ENCODE data around the gene ECI1.

Gene ECI1

DNA sequence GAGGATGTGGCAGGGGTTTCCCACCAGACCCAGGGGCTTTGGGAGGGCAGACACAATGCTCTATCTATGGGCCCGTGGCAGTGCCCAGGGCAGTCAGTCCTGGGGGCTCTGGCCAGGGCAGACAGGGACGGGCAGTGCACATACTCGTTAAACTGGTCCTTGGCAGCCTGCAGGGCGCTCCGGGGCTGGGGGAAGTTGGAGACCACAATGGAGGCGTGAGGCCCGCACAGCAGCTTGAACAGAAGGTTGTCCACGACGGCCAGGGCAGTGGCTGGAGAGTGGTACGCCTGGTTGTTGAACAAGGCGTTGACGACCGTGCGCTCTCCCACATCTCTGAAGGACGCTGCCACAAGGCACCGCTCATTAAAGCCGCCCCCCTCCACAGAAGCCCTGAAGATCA, 35.2 kb upstream of the ECI1 start:
- DNase-seq (ENCODE audit: low spot score in 2 of 2) (no peak), ATAC-seq (replicated peaks; ENCODE audit: extremely low read depth, poor library complexity, severe bottlenecking) (no peak)
- Mint-ChIP-seq H3K4me1 (no peaks in the 10 kb centered on the region), H3K9me3 (no peaks in the 10 kb centered on the region), H3K27me3 (no peaks in the 10 kb centered on the region), H3K27ac (ENCODE audit: low read depth) (no peak overlapping the region), H3K36me3 (ENCODE audit: insufficient read depth) (peaks cover 2% of the 10 kb centered on the region), H3K4me3 (no peak overlapping the region)

DNA sequence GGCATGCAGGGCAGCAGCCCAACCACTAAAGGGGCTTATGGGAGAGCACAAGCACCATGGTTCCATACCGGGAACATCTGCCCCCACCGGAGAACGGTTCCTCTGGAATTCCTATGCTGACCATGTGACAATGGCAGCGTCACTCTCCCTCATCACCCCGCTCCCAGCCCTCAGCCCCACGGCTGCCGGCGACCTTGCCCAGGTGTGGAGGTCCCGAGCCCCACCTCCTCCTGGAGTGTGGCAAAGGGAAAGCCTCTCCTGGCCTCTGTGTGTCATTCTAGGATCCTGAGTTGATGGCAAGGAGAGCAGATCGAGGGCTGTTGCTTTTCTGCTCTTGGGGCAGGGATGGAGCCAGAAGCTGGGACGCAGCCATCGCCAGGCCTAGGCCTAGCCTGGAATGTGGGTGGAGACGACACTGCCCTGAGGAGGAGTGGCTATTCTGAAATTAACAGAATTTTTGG, 34.4 kb upstream of the ECI1 start:
- H3K4me1 Mint-ChIP-seq = no peaks in the 10 kb centered on the region
- peaks cover 2% of the 10 kb centered on the region for H3K36me3 Mint-ChIP-seq (ENCODE audit: insufficient read depth)
- no peak for ATAC-seq (replicated peaks; ENCODE audit: extremely low read depth, poor library complexity, severe bottlenecking)
- no peaks in the 10 kb centered on the region for H3K9me3 Mint-ChIP-seq
- H3K27ac Mint-ChIP-seq (ENCODE audit: low read depth) = no peak overlapping the region
- no peak for DNase-seq (ENCODE audit: low spot score in 2 of 2)
- no peaks in the 10 kb centered on the region for H3K27me3 Mint-ChIP-seq
- H3K4me3 Mint-ChIP-seq = no peak overlapping the region

DNA sequence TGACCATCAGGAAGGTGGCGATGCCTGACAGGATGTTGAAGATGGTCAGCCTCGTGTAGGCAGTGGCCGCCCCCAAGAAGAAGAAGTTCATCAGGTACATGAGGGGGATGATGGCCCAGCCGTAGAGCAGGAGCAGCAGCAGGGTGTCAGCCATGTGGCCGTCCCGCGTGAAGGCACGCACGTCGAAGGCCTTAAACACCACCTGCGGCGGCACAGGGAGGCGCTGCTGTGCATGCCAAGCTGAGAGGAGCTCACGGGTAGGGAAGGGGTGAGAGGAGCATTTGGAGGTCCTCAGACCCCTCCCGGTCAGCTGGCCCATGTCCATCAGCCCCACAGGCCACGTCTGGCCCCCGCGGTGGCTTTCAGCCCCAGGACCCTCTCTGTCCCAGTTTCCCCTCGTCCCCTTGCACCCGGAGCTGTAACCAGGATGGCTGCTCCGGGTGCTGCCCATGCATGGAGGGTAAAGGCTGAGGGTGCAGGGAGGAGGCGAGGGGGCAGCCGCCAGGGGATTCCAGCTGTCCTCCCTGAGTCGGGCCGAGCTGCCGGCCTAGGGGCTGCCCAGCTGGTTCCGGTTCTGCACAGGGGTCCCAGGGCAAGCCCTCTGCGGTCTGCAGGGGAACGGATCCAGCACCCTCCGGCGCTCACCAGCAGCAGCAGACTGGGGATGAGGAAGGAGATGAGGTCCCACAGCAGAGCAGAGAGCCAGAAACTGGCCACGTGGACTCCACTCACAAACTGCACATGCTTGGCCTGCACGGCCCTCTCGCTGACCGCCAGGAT, 33.6 kb upstream of the ECI1 start:
- DNase-seq (ENCODE audit: low spot score in 2 of 2) (no peak), ATAC-seq (replicated peaks; ENCODE audit: extremely low read depth, poor library complexity, severe bottlenecking) (no peak)
- no peaks in the 10 kb centered on the region for H3K9me3 Mint-ChIP-seq
- H3K27ac Mint-ChIP-seq (ENCODE audit: low read depth) = peak overlapping the region; percentile 57
- no peak overlapping the region for H3K4me3 Mint-ChIP-seq
- no peaks in the 10 kb centered on the region for H3K27me3 Mint-ChIP-seq
- peaks cover 2% of the 10 kb centered on the region for H3K36me3 Mint-ChIP-seq (ENCODE audit: insufficient read depth)
- no peaks in the 10 kb centered on the region for H3K4me1 Mint-ChIP-seq

DNA sequence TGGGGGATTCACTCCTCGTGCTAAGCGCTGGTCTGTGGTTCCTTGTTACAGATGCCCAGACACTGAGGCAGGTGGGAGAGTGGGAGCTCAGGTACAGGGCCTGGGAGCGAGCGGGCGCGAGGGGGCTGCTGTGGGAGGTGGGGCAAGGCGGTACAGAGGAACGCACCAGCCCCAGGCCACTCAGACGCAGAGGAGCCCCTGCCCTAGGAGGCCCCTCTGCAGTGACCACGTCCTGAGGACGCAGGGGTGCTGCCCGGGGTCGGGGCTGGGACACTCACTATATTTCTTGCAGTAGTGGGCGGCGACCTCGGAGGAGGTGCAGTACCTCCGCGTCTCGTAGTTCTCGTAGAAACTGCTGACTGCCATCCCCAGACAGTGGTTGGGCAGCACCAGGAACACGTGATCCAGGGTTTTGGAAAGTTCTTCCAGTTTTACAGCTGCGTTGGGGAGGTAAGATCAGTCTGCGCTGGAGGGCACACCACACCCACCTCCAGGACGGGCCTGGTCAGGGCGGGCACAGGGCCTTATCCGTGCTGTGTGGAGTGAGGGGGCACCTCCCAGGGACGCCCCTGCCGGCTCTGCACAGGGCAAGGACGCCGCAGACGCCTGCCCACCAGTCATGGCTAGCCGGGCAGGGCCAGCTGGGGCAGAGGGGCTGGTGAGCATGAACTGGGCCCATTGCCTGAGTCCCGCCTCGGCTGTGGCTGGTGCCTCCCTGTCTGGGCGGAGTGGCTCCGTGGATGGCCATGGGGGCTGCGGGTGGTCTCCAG, 32.8 kb upstream of the ECI1 start:
- ATAC-seq (replicated peaks; ENCODE audit: extremely low read depth, poor library complexity, severe bottlenecking) (no peak), DNase-seq (ENCODE audit: low spot score in 2 of 2) (no peak)
- H3K36me3 Mint-ChIP-seq (ENCODE audit: insufficient read depth) = peaks cover 2% of the 10 kb centered on the region
- peak overlapping the region; percentile 57 for H3K27ac Mint-ChIP-seq (ENCODE audit: low read depth)
- H3K27me3 Mint-ChIP-seq = no peaks in the 10 kb centered on the region
- H3K9me3 Mint-ChIP-seq = no peaks in the 10 kb centered on the region
- no peaks in the 10 kb centered on the region for H3K4me1 Mint-ChIP-seq
- no peak overlapping the region for H3K4me3 Mint-ChIP-seq

DNA sequence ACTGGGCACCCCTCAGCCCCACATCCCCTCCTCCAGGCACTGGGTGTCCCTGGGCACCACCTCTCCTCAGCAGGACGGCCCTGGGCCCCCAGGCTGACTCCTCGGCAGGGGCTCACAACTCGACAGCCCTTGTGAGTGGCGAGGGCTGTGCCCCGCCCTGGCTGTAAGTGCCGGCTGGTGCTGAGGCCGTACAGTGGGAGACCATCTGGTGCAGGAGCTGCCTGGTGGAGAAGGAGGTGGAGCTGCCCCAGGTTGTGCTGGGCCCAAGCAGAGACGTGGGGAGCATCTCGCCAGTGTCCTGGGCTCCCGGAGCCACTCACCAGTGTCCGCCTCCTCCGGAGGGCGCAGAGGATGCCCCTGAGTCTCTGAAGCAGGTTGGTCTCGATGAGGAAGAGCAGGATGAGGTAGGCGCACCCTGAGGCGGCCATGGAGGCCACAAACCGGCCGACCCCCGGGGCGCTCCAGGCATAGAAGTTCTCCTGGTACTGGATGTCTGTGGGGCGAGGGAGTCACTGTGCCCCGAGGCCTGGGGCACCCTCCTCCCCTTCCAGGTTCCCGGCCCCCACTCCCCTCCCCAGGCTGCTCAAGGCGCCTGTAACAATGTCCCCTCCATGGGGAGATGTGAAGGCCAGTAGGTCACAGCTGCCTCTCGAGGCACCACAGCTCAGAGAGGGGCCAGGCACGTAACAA, 31.6 kb upstream of the ECI1 start:
- no peak overlapping the region for H3K27ac Mint-ChIP-seq (ENCODE audit: low read depth)
- DNase-seq (ENCODE audit: low spot score in 2 of 2) (no peak), ATAC-seq (replicated peaks; ENCODE audit: extremely low read depth, poor library complexity, severe bottlenecking) (no peak)

DNA sequence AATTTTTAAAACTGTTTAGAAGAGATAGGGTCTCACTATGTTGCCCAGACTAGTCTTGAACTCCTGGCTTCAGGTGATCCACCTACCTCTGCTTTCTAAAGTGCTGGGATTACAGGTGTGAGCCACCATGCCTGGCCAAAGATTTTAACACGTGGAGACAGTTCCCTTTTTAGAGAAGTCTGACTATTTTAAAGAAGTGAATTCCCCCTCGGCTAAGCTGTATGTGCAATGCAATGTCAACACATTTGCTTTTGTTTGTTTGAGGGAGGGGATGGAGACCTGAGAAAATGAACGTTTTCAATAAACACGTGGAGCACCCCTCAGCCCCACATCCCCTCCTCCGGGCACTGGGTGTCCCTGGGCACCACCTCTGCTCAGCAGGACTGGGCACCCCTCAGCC, 30.9 kb upstream of the ECI1 start:
- H3K9me3 Mint-ChIP-seq = no peaks in the 10 kb centered on the region
- H3K27me3 Mint-ChIP-seq = no peaks in the 10 kb centered on the region
- DNase-seq (ENCODE audit: low spot score in 2 of 2) (no peak), ATAC-seq (replicated peaks; ENCODE audit: extremely low read depth, poor library complexity, severe bottlenecking) (no peak)
- no peaks in the 10 kb centered on the region for H3K4me1 Mint-ChIP-seq
- H3K27ac Mint-ChIP-seq (ENCODE audit: low read depth) = no peak overlapping the region
- H3K36me3 Mint-ChIP-seq (ENCODE audit: insufficient read depth) = no peaks in the 10 kb centered on the region
- no peak overlapping the region for H3K4me3 Mint-ChIP-seq

More for the DNA sequence above, 31.6 kb upstream of the ECI1 start:
- Mint-ChIP-seq H3K4me3 (no peak overlapping the region), H3K27me3 (no peaks in the 10 kb centered on the region), H3K9me3 (no peaks in the 10 kb centered on the region), H3K4me1 (no peaks in the 10 kb centered on the region), H3K36me3 (ENCODE audit: insufficient read depth) (peaks cover 2% of the 10 kb centered on the region)

DNA sequence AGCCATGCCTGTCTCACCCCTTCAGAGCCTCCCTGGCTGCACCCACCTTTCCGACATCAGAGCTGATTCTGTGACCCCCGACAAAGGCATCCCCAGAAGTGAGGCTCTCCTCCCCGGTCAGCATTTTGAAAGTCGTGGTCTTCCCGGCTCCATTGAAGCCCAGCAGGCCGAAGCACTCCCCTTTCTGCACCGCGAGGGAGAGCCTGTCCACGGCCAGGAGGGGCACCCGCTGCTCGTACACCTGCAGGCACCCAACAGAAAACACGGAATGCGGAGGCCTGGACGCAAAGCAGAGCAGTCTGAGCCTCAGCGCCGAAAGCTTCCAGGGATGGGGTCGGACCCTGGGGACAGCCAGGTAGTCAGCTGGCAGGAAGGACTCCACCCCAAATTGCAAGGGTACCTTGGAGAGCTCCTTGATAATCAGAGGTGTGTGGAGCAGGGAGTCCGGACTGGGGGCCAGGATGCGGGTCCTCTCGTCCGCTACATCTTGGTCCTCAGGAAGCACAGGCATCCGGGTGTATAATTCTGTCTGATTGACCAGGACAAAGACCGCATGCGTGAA, 29.7 kb upstream of the ECI1 start:
- Mint-ChIP-seq H3K27ac (ENCODE audit: low read depth) (no peak overlapping the region), H3K27me3 (no peaks in the 10 kb centered on the region), H3K4me1 (no peaks in the 10 kb centered on the region), H3K9me3 (no peaks in the 10 kb centered on the region), H3K36me3 (ENCODE audit: insufficient read depth) (no peaks in the 10 kb centered on the region), H3K4me3 (no peak overlapping the region)
- ATAC-seq (replicated peaks; ENCODE audit: extremely low read depth, poor library complexity, severe bottlenecking) (no peak), DNase-seq (ENCODE audit: low spot score in 2 of 2) (no peak)

DNA sequence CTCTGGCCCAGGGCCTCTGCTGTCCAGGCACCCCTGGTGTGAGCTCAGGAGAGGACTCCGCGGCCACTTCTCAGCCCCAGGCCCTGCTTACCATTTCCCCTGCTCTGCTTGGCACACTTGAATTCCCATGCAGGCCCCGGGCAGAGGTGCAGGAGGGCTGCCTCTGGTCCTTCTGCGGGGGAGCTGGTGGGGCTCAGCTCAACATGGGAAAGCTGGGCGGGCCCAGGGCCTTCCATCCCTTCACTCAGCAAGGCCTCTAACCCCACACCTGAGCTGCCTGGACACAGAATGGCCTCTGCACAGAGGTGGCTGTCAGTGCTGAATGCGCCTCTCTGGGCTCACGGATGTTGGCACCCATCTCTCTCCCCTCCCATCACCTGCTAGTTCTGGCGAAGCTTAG, 29.1 kb upstream of the ECI1 start:
- no peak for DNase-seq (ENCODE audit: low spot score in 2 of 2)
- no peaks in the 10 kb centered on the region for H3K27me3 Mint-ChIP-seq
- H3K4me3 Mint-ChIP-seq = no peak overlapping the region
- no peak overlapping the region for H3K27ac Mint-ChIP-seq (ENCODE audit: low read depth)
- no peaks in the 10 kb centered on the region for H3K9me3 Mint-ChIP-seq
- no peaks in the 10 kb centered on the region for H3K4me1 Mint-ChIP-seq
- ATAC-seq (replicated peaks; ENCODE audit: extremely low read depth, poor library complexity, severe bottlenecking) = no peak
- H3K36me3 Mint-ChIP-seq (ENCODE audit: insufficient read depth) = peaks cover 2% of the 10 kb centered on the region

DNA sequence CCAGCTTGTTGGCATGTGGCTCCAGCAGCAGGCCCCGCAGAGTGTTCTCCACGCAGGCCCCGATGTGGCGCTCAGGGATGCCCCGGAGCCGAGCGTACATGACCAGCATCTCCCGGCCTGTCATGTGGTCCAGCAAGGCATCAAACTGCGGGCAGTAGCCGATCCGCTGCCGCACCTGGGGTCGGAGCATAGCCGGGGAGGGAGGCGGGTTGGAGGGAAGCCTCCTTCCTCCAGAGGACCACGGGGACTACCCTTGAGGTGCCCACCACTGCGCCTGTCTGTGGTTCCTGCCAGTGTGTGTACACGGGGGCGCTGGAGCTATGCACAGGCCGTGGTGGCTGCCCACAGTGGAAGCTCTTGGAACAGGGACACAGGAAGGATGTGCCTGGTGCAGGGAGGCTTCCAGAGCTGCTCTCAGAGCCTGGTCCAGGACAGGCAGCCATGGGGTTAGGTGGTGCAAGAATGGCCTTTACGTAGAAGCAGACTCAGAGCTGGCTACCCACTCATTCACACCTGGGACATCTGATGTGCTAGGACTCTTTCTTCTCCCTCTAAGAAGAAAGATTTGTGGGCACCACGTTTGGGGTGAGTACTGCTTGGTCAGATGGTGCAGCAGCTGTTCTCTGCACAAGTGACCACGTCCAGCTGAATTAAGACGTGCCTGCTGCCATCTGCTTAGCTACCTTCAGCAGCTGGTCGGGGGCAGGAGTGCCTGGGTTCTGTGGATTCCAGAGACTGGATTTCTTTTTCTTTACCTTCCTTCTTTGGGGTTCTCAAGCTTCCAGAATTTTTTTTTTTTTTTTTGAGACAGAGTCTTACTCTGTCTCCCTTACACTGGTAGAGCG, 27.8 kb upstream of the ECI1 start:
- Mint-ChIP-seq H3K27ac (ENCODE audit: low read depth) (no peak overlapping the region), H3K27me3 (no peaks in the 10 kb centered on the region), H3K4me3 (no peak overlapping the region), H3K36me3 (ENCODE audit: insufficient read depth) (peaks cover 2% of the 10 kb centered on the region), H3K9me3 (no peaks in the 10 kb centered on the region), H3K4me1 (no peaks in the 10 kb centered on the region)
- ATAC-seq (replicated peaks; ENCODE audit: extremely low read depth, poor library complexity, severe bottlenecking) = no peak
- no peak for DNase-seq (ENCODE audit: low spot score in 2 of 2)

DNA sequence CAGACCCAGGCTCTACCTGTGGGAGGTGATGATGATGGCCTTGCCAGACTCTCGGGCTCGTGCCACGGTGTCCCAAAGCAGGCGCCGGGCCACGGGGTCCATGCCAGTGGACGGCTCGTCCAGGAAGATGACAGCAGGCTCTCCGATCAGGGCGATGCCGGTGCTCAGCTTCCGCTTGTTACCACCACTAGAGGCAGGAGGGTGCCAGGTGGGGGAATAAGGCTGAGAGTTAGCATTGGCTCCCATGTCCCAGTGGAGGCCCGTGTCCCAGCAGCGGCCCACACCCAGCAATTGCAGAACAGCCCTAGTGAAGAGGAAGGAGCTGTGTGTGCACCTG, 26.9 kb upstream of the ECI1 start:
- ATAC-seq (replicated peaks; ENCODE audit: extremely low read depth, poor library complexity, severe bottlenecking) (no peak), DNase-seq (ENCODE audit: low spot score in 2 of 2) (no peak)
- H3K27me3 Mint-ChIP-seq = no peaks in the 10 kb centered on the region
- H3K4me1 Mint-ChIP-seq = no peaks in the 10 kb centered on the region
- H3K9me3 Mint-ChIP-seq = no peaks in the 10 kb centered on the region
- H3K36me3 Mint-ChIP-seq (ENCODE audit: insufficient read depth) = peaks cover 2% of the 10 kb centered on the region
- no peak overlapping the region for H3K27ac Mint-ChIP-seq (ENCODE audit: low read depth)
- H3K4me3 Mint-ChIP-seq = no peak overlapping the region

DNA sequence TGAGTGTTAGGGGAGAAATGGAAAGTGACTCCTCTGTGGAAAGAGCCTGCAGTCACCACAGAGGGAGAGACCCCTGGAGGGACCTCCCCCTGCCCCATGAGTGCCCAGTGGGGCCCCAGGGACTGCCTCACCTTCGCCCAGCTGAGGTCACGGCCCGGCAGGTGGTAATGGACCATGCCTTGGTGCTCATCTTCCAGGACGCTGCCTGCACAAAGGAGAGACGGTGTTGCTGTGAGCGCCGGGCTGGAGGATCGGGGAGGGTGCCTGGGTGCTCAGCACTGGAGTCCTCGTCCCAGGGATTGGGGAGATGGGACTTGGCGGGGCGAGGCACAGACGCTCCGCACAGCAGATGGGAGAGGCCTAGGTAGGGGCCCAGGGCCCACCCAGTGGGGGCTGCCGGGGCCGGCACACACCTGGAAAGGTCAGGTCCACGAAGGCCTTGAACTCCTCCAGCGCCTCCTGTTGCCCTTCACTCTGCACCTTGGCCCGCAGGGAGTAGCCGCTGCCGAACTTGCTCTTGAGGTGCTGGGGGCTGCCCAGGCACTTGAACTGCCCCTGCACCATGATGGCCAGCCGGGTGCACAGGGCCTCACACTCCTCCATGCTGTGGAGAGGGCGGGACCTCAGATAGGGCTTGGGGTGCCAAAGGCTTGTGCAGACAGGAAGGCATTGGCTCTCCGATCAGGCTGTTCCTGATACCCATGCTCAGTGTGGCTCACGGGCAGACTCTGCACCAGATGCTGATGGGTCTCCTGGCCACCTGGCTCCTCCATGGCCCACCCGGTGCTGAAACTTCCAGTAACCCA, 26.3 kb upstream of the ECI1 start:
- ATAC-seq (replicated peaks; ENCODE audit: extremely low read depth, poor library complexity, severe bottlenecking) = no peak
- no peaks in the 10 kb centered on the region for H3K27me3 Mint-ChIP-seq
- H3K36me3 Mint-ChIP-seq (ENCODE audit: insufficient read depth) = peaks cover 3% of the 10 kb centered on the region
- no peaks in the 10 kb centered on the region for H3K9me3 Mint-ChIP-seq
- no peak overlapping the region for H3K27ac Mint-ChIP-seq (ENCODE audit: low read depth)
- no peaks in the 10 kb centered on the region for H3K4me1 Mint-ChIP-seq
- no peak for DNase-seq (ENCODE audit: low spot score in 2 of 2)
- H3K4me3 Mint-ChIP-seq = no peak overlapping the region

Measured in central memory CD8-positive, alpha-beta T cell (primary cell).